ENCODE data around the gene MYO1E.
"Not testable (repeated sequence)": the region's sequence is repeated elsewhere in the genome, so short reads cannot be mapped to it uniquely, and the experiment has no call there.

MYO1E gene

GRCh38 chr15:59347915-59348314 is 24.8 kb downstream of the MYO1E start:
- no peak for DNase-seq

DNA sequence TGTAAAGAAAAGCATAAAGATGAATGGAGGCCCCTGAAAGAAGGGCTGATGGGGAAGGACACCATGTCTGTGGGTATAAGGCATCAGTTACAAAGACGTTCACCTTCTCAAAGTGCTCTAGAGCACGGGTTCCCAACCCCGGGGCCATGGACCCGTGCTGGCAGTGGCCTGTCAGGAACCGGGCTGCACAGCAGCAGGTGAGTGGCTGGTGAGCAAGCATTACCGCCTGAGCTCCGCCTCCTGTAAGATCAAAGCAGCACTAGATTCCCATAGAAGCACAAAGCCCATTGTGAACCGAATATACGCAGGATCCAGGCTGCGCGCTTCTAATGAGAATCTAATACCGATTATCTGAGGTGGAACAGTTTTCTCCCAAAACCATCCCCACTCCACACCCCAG is 25.7 kb downstream of the MYO1E start:
- DNase-seq = no peak

GRCh38 chr15:59345326-59345725 is 27.3 kb downstream of the MYO1E start:
- no peak for DNase-seq

DNA sequence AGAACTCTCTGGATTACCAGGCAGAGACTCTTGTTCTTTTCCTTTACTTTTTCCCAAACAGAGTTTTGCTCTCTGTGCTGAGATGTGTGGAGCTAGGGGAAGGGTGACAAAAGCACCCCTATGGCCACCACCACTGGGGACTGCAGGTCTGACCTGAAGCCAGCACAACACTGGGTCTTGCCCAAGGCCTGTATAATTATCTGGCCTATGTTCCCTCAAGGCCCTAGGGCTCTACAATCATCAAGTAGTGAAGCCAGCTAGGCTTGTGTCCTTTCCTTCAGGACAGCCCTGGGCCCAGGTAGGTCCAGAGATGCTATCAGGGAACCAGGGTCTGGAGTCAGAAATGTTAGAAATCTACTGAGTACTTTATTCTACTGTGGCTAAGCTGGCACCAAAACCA is 28.4 kb downstream of the MYO1E start:
- DNase-seq = no peak

- DNase-seq = no peak
Observed at GRCh38 chr15:59340325-59340724, 32.3 kb downstream of the MYO1E start.

DNA sequence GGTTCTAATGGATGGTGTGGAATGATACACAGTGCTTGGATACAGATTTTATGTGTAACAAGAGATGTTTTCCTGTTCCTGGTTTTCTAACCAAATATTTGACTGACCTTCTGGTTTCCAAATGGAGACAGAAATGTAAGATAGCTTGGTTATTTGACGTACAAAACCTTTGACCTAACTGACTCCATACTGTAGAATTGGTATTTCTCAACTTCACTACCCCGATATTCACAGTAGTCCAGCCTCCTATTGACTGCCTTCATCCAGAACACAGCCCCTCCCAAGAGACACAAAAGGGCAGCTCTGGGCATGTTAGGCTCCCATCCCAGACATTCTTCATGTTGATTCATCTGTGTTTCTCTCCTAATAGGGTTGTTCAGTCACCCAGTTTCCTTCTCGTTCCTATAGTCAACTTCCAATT is 33.4 kb downstream of the MYO1E start:
- DNase-seq = no peak

DNA sequence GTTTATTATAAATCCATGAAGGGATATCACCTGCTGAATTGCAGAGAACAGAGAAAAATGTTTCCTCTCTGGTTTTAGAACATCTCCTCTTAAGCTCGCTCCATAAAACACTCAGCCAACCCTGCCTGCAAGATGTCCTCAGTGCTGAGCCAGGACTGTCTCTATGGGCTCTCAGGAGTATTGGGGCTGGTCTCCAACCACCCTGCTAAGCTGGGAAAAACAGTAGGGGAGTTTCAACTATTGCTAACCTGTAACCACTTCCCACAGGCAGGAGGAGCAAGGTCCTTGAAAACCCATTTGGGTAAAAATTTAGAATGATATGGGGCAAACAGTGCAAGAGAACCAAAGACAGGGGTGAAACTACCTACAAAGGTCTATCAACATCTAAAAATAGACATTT is 34.3 kb downstream of the MYO1E start:
- no peak for DNase-seq

GRCh38 chr15:59336725-59337124 is 35.9 kb downstream of the MYO1E start:
- not testable (repeated sequence) for DNase-seq

- no peak for DNase-seq
Observed at GRCh38 chr15:59335207-59335786, 37.4 kb downstream of the MYO1E start.

- DNase-seq = no peak
Observed at GRCh38 chr15:59334076-59334415, 38.6 kb downstream of the MYO1E start.

GRCh38 chr15:59333401-59334075 is 39.1 kb downstream of the MYO1E start:
- DNase-seq = no peak

DNA sequence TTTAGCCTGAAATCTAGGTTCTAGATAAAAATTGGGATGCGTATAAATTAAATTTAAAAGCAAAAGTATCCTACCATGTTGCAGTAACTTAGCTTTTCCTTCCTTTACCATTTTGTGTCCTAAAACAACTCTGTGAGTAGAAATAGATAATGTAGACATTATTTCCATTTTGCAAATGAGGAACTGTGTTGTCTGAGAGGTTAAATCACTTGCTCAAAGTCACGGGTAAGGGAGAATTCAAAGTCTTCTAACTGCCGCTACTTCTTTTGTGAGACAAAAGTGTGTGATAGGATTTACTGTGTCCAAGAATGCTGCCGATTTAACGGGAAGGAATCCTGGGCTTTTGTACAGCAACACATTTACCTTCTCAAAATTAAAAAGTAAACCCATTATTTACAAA is 40.7 kb downstream of the MYO1E start:
- no peak for DNase-seq

GRCh38 chr15:59330649-59331048 is 42.0 kb downstream of the MYO1E start:
- DNase-seq = no peak

GRCh38 chr15:59329570-59330350 is 42.9 kb downstream of the MYO1E start:
- DNase-seq = no peak

DNA sequence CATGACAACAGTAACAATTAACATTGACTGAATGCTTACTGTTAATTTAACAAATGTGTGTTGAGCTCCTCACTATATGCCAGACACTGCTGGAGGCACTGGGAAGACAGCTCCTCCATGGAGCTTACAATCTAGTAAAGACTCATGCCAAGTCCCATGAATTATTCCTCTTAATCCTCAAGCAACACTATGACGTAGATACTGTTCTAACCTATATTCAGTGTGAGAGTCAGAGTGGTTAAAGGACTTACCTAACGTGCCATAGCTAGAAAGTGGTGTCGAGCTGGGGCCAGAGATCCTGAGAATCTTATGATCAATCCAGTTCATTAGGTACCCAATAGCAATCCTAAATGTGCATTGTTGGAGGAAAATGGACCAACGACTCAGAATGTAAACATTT is 43.6 kb downstream of the MYO1E start:
- no peak for DNase-seq

DNA sequence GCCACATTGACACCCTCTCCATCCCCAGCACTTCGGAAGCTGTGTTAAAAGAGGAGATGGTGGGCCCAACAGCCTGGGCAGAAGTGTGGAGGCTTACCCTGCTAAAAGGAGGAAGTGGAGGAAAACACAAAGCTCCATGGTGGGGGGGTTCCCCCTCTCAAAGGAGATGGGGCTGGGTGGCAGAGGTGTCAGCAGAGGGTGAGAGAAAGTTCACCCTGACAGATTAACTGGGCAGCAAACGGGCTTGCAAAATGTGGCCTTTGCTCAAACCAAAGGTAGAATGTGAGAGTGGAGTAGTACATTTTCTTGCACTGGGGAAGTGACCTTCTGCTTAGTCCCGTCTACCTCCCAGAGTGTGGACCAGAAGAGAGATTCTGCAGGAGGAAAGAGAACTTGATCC is 44.7 kb downstream of the MYO1E start:
- no peak for DNase-seq

- DNase-seq = no peak
Observed at GRCh38 chr15:59326856-59327255, 45.8 kb downstream of the MYO1E start.

- DNase-seq = no peak
Observed at GRCh38 chr15:59322056-59322759, 50.5 kb downstream of the MYO1E start.

DNA sequence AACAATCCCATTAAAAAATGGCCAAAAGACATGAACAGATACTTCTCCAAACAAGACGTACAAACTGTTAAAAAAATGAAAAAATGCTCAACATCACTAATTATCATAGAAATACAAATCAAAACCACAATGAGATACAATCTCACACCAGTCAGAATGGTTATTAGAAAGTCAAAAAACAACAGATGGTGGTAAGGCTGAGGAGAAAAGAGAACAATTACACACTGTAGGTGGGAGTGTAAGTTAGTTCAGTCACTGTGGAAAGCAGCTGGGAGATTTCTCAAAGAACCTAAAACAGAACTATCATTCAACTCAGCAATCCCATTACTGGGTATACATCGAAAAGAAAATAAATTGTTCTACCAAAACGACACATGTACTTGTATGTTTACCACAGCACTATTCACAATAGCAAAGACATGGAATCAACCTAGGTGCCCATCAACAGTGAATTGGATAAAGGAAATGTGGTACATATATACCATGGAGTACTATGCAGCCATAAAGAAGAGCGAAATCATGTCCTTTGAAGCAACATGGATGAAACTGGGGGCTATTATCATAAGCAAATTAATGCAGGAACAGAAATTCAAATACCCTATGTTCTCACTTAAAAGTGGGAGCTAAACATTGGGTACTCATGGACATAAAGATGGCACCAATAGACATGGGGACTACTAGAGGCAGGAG is 51.5 kb downstream of the MYO1E start:
- no peak for DNase-seq

DNA sequence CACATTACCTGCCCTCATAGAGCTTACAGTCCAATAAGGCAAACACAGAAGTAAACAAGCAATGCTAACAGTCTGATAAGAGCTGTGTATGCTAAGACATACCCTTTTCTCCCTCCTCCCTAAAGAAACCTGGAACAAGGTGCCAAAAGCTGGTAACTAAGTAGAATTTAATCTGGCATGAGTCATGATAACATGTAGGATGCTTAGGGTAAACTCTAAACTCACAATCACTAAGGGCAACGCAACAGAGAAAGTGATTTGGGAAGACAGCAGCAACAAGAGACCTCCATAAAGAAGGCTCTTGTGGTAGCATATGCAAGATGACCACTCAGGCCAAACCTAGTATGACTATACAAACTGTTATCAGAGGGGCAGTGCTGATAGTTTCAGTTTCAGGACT is 55.5 kb downstream of the MYO1E start:
- DNase-seq = no peak

DNA sequence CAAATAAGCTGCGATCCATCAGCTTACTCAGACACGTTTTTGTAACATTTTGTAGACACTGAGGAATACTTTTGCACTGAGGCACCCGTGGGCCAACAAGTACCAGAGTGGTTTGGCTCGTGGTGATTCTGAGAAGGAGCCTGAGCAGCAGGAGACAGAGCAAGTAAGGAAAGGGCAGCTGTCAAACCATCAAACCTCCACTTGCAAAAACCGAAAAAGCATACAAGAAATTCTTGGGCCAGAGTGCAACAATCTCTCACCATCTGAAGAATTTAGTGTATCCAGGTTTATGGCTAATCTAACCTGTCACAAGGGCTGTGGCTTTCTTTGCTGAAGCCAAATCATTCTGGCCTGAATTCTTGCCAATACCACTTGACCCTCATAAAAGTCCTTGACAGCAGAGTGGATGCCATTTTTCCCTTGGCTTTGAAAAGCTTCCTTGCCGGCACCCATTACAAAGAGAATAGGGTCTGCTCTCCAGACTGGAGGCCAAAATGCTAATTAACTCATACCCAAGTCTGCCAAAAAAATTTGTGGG is 56.7 kb downstream of the MYO1E start:
- no peak for DNase-seq

GRCh38 chr15:59313641-59314332 is 58.9 kb downstream of the MYO1E start:
- peak; percentile 67 for DNase-seq

All from NCI-H2227 treated with DMSO at 0.1 percent for 48 hours (cell line).